Stimulated activated CD8-positive, alpha-beta memory T cell treated with anti-CD3 and anti-CD28 coated beads, Interleukin-7, amount 100 ng/mL, for 4 hours (primary cell): ENCODE measurements around the gene SELENOT.

Experiments used
- DNase-seq, 2 donors: peaks; one replicate each; pipeline ENCODE4 v3.0.0-alpha.2; 2020; ENCODE audit warnings: low read depth in 2 of 2

The SELENOT gene

GRCh38 chr3:150662410-150663200, 59.5 kb downstream of the SELENOT start:
- no peak for DNase-seq

- DNase-seq = no peak
Observed at GRCh38 chr3:150663461-150663860, 60.3 kb downstream of the SELENOT start.

GRCh38 chr3:150666167-150666566, 63.0 kb downstream of the SELENOT start:
- no peak for DNase-seq

GRCh38 chr3:150673966-150674365, 70.8 kb downstream of the SELENOT start:
- DNase-seq = no peak

- no peak for DNase-seq
Observed at GRCh38 chr3:150675587-150675986, 72.5 kb downstream of the SELENOT start.
